IPS-18a (cell line): ENCODE data around the gene AIMP1.

ENCODE experiments used
- H3K27ac ChIP-seq: one replicate; pipeline ENCODE4 v1.5.1; 2013; ENCODE audit warnings: low read length
- H3K27me3 ChIP-seq: one replicate; pipeline ENCODE4 v1.6.1; 2013; ENCODE audit warnings: mild to moderate bottlenecking, low read length; ENCODE audit not compliant: control insufficient read depth, insufficient read depth
- H3K36me3 ChIP-seq: one replicate; pipeline ENCODE4 v1.6.1; 2013; ENCODE audit warnings: low read depth, low read length; ENCODE audit not compliant: control insufficient read depth
- H3K4me1 ChIP-seq: one replicate; pipeline ENCODE4 v1.6.1; 2013; ENCODE audit warnings: low read depth, low read length; ENCODE audit not compliant: control insufficient read depth
- H3K4me3 ChIP-seq: one replicate; pipeline ENCODE4 v1.5.1; 2013; ENCODE audit warnings: low read length
- H3K9ac ChIP-seq: one replicate; pipeline ENCODE4 v1.6.1; 2013; ENCODE audit warnings: mild to moderate bottlenecking, low read length, moderate library complexity
- H3K9me3 ChIP-seq: one replicate; pipeline ENCODE4 v1.6.1; 2013; ENCODE audit warnings: low read depth, low read length; ENCODE audit not compliant: control insufficient read depth

Gene AIMP1

DNA sequence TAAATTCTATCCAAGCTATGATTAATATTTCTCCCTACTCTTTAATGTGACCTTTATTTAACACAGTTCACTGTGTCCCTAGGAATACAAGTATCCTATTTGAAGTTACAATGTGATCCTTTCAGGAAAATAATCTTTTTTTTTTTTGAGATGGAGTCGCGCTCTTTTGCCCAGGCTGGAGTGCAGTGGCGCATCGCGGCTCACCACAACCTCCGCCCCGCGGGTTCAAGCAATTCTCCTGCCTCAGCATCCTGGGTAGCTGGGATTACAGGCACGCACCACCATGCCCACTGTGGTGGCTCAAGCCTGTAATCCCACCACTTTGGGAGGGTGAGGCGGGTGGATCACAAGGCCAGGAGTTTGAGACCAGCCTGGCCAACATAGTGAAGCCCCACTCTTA is 22.3 kb upstream of the AIMP1 start:
- H3K27ac ChIP-seq, result no peak overlapping the region
- no peaks in the 10 kb centered on the region for H3K27me3 ChIP-seq
- H3K9me3 ChIP-seq, result no peaks in the 10 kb centered on the region
- H3K9ac ChIP-seq, result no peak overlapping the region
- H3K36me3 ChIP-seq, result peaks cover 10% of the 10 kb centered on the region
- H3K4me3 ChIP-seq, result no peak overlapping the region
- no peaks in the 10 kb centered on the region for H3K4me1 ChIP-seq

- Histone ChIP-seq H3K9me3 (no peaks in the 10 kb centered on the region), H3K4me3 (no peak overlapping the region), H3K27me3 (no peaks in the 10 kb centered on the region), H3K9ac (no peak overlapping the region), H3K27ac (no peak overlapping the region), H3K36me3 (peaks cover 10% of the 10 kb centered on the region), H3K4me1 (peaks cover 11% of the 10 kb centered on the region)
Measured at GRCh38 chr4:106297245-106298035, 18.9 kb upstream of the AIMP1 start.

DNA sequence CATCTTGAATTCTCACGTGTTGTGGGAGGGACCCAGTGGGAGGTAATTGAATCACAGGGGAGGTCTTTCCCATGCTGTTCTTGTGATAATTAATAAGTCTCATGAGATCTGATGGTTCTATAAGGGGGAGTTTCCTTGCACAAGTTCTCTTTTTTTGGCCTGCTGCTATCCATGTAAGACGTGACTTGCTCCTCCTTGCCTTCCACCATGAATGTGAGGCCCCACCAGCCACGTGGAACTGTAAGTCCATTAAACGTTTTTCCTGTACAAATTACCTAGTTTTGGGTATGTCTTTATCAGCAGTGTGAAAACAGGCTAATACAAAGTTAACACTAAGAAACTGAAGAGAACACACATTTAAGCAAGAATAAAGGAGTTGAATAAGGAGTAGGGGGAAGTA is 16.4 kb upstream of the AIMP1 start:
- H3K4me1 ChIP-seq, result peaks cover 11% of the 10 kb centered on the region
- H3K9ac ChIP-seq, result no peak overlapping the region
- H3K36me3 ChIP-seq, result peaks cover under 1% of the 10 kb centered on the region

DNA sequence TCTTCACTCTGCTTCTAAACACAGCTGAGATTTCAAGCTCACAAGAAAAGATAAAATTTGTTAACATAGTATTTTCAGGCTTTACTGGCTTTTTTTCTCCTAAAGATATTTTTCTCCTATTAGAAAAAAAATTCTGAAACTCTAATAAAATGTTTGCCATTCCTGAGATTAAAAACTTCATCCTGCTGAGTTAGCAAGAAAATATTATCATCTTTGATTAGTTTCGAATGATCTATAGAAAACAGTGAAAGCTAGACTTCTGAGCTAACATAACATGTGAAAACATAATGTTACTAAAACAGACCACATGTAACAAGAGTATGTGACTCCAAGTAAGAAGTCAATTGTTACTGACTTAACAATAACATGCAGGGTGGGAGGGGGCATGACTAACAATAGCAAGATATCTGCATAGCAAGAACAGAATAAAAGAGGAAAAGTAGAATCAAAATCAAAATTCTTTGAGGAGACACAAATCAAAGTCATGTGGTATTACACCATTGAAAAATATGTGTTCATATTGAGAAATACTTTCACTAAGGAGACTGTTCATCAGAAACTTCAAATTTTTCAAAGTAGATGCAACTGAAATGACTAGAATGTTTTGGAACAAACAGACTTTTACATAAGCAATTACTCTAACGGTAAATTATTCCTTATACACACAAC is 14.8 kb upstream of the AIMP1 start:
- H3K4me1 ChIP-seq, result peaks cover 11% of the 10 kb centered on the region
- H3K9me3 ChIP-seq, result no peaks in the 10 kb centered on the region
- H3K27ac ChIP-seq, result no peak overlapping the region
- H3K27me3 ChIP-seq, result no peaks in the 10 kb centered on the region
- H3K9ac ChIP-seq, result no peak overlapping the region
- no peaks in the 10 kb centered on the region for H3K36me3 ChIP-seq
- no peak overlapping the region for H3K4me3 ChIP-seq

More for the DNA sequence above, 16.4 kb upstream of the AIMP1 start:
- Histone ChIP-seq H3K27ac (no peak overlapping the region), H3K9me3 (no peaks in the 10 kb centered on the region), H3K4me3 (no peak overlapping the region), H3K27me3 (no peaks in the 10 kb centered on the region)

DNA sequence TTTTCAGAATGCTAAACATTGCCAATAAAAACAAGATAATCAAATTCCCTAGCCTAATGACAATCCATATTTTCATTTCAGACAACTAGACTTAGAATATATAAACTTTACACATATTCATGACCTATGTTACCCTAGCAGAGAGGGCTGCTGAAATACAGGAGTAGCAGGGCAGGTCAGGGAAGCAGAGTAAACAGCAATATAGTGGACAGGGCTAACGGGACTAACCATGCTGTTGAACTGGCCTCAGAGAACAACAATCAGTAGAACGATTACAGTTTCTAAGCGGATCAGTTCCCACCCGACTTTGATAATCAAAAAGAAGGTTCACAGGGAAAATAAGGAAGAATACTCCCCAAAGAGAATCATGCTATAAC is 14.3 kb upstream of the AIMP1 start:
- Histone ChIP-seq H3K27ac (no peak overlapping the region), H3K9ac (no peak overlapping the region), H3K4me1 (peaks cover 11% of the 10 kb centered on the region), H3K36me3 (no peaks in the 10 kb centered on the region), H3K27me3 (no peaks in the 10 kb centered on the region), H3K4me3 (no peak overlapping the region), H3K9me3 (no peaks in the 10 kb centered on the region)

GRCh38 chr4:106303548-106304281 is 12.6 kb upstream of the AIMP1 start:
- peaks cover 11% of the 10 kb centered on the region for H3K4me1 ChIP-seq
- no peak overlapping the region for H3K4me3 ChIP-seq
- H3K36me3 ChIP-seq, result no peaks in the 10 kb centered on the region
- H3K27ac ChIP-seq, result no peak overlapping the region
- no peaks in the 10 kb centered on the region for H3K27me3 ChIP-seq
- H3K9ac ChIP-seq, result no peak overlapping the region
- H3K9me3 ChIP-seq, result no peaks in the 10 kb centered on the region

DNA sequence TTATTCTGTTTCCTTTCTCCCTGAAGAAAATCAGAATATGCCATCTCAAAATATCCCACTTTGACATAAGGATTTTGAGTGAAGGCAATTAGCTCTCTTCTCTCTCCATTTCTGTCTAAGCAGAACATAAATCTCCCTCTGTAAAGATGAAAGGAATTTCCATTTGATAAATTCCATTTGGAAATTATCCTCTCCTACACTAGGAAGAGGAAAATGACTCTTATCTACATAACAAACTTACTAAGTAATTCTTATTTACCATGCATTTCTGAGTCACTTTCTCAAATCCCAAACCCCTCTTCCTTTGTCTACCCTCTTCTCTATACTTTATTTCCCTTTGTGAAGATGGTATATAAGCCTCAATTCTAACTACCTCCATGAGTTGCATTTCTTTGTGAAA is 11.7 kb upstream of the AIMP1 start:
- Histone ChIP-seq H3K27ac (no peak overlapping the region), H3K4me1 (peaks cover 11% of the 10 kb centered on the region), H3K9me3 (no peaks in the 10 kb centered on the region), H3K27me3 (no peaks in the 10 kb centered on the region), H3K9ac (no peak overlapping the region), H3K36me3 (no peaks in the 10 kb centered on the region), H3K4me3 (no peak overlapping the region)

GRCh38 chr4:106305435-106306055 is 10.8 kb upstream of the AIMP1 start:
- Histone ChIP-seq H3K4me3 (no peak overlapping the region), H3K9me3 (no peaks in the 10 kb centered on the region), H3K27ac (no peak overlapping the region), H3K27me3 (no peaks in the 10 kb centered on the region), H3K4me1 (peaks cover 11% of the 10 kb centered on the region), H3K9ac (no peak overlapping the region), H3K36me3 (no peaks in the 10 kb centered on the region)

DNA sequence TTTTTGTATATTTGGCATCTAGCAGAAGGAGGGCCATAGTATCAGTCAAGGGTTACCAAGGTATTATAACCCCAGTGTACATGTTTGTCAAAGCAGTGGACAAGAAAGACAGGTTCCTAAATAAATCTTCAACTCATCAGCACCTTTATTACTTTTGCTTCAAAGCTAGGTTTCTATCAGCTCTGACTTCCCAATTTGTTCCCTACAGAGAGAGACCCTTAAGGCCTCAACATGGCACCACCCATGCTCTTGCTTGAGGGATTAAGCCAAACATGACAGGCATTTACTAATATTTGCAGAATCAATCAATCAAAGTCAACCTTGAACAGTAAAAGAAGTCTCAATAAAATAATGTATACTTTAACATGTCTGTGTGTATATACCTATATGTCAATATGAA is 9.8 kb upstream of the AIMP1 start:
- Histone ChIP-seq H3K4me1 (peaks cover 8% of the 10 kb centered on the region), H3K27me3 (no peaks in the 10 kb centered on the region), H3K27ac (no peak overlapping the region), H3K9me3 (no peaks in the 10 kb centered on the region), H3K9ac (no peak overlapping the region), H3K36me3 (no peaks in the 10 kb centered on the region), H3K4me3 (no peak overlapping the region)

DNA sequence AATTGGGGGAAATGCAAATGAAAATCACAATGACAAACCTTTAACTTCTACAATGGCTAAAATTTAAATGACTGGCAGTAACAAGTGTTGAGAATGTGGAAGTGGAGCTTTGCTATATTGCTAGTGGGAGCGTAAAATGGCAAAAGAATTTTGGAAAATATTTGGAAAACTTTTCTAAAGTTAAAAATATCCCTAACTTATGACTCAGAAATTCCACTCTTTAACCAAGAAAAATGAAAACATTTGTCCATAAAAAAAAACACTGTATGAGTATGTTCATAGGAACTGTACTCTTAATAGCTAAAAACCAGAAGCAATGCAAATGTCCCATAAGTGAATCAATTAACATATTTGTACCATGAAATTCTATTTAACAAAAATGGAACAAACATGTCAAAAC is 4.0 kb upstream of the AIMP1 start:
- Histone ChIP-seq H3K4me1 (peaks cover 6% of the 10 kb centered on the region), H3K27me3 (no peaks in the 10 kb centered on the region), H3K36me3 (no peaks in the 10 kb centered on the region), H3K9ac (no peak overlapping the region), H3K27ac (no peak overlapping the region), H3K9me3 (no peaks in the 10 kb centered on the region), H3K4me3 (no peak overlapping the region)

- Histone ChIP-seq H3K27me3 (no peaks in the 10 kb centered on the region), H3K9ac (no peak overlapping the region), H3K9me3 (no peaks in the 10 kb centered on the region), H3K36me3 (no peaks in the 10 kb centered on the region), H3K4me3 (no peak overlapping the region), H3K4me1 (peaks cover 9% of the 10 kb centered on the region), H3K27ac (no peak overlapping the region)
Measured at GRCh38 chr4:106312997-106313522, 3.3 kb upstream of the AIMP1 start.
